HG03045 (cell line): ENCODE results near the gene VCAN.

Experiments used
- ATAC-seq: cut with Tn5 transposase; IDR thresholded peaks from one replicate; pipeline ENCODE4 v1.9.1; 2021; ENCODE audit warnings: mild to moderate bottlenecking, moderate library complexity; ENCODE audit not compliant: unreplicated experiment

The VCAN gene

GRCh38 chr5:83559118-83559785, 87.7 kb downstream of the VCAN start:
- no peak for ATAC-seq

DNA sequence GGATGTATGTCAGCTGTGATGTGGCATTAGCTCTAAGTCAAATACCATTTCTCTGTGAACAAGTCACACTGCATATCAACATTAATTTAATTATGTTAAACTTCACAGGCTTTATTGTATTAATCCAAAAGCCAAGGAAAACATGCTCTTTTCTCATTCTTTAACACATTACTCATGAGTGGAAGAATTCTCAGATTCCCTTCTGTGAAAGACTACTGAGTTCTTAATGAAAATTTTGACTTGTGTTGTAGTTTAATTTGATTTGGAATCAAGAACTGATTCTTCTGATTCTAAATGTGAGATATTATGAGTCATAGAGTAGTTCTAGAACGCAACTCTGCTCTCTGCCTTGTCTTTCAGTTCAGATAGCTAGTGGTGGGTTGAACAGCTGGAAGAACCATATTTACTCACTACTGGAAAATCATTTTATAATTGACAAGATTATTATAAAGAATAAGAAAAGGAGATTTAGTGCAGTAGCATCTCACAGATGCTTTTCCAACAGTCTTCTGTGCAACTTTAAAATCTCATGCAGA, 90.6 kb downstream of the VCAN start:
- no peak for ATAC-seq

- no peak for ATAC-seq
Observed at GRCh38 chr5:83562791-83563557, 91.4 kb downstream of the VCAN start.

- ATAC-seq = no peak
Observed at GRCh38 chr5:83563631-83564030, 92.1 kb downstream of the VCAN start.

DNA sequence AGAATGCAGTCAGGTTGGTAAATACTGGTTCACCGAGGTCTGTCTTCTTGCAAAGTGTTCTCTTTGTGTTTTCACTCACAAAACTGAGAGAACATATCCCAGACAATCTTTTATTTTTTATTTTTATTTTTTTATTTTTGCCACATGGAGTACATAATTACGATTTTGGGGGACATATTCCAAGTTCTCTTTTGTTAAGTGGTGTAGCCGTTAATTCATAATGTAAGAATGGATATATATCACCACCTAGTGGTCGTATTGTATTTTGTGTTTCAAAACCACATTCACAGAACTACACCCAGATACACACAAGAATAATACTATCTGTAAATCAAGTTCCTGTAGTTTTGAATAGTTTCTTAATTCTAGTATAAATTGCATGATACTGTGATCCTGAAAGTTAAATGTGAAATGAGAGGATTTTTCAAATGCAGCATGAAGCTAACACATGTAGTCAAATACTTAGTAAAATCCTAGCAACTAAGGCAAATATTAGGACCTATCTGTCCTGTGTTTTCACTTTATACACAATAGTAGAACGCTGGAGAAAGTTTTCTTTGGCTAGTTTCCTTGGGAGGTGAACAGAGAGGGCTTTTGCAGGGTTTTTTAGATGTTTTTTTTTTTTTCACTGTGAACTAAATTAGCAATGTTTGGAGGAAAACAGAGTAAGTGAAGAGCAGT, 92.7 kb downstream of the VCAN start:
- ATAC-seq = no peak

DNA sequence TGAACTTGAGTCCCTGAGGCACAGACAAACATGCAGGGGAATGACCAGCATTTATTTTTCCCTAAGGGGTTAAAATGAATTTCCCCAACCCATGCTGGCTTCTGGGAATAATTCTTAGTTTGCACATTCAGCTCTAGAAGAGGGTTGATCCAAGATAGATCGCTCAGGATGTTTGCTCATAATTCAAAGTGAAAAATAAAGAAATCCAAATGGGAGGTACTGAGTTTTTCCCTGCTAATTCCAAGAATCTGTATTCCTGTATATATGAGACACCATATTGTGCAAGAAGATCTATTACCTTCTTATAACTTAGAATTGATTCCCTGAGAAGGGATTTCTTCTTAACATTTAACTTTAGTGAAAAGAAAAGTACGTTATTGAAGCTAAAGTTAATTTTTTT, 96.2 kb downstream of the VCAN start:
- no peak for ATAC-seq

DNA sequence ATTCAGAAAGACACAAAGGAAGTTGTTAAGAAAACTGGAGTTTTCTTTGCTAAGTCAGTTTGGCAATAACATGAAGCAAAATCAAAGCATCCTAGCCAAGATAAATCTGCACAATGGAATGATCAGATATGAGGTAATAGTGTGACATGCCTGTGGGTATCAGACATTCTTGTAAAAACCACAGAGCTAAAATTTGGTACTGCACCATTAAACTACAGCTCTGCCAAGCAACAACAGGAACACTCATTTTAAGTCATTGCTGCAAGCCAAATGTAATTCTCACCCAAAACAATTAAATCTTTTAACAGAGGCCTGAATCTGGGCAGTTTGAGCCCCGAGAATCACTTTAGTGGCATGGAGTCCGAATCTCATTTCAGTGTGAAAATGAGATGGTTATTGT, 96.6 kb downstream of the VCAN start:
- ATAC-seq = no peak

DNA sequence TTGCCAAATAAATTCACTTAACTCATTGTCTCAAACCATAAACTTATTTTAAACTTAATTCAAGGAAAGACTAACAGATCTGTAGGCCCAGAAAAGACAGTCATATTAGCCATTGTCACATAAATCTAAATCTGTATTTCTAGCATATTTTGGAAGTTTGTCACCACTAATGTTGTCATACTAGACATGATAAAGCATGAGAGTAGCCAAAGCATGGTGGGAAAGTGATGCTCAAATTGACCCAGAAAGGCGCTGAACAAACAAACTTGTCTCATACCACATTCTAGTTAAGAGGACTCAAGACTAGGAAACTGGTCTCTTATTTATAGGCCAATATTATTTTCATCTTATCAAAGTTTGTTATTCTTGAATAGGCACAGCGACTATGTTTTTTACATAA, 99.4 kb downstream of the VCAN start:
- ATAC-seq = no peak

DNA sequence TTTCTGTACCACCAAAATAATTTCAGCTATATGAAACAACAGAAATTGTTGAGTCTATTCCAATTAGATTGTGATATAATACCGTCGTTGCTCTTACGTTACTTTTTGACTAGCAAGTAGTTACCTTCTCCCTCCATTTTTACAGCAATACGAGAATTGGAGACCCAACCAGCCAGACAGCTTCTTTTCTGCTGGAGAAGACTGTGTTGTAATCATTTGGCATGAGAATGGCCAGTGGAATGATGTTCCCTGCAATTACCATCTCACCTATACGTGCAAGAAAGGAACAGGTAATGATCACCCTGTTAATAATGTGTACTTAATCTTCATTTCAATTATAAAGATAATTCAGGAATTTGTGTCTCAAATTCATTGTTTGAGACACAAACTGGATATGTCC, 100.7 kb downstream of the VCAN start:
- no peak for ATAC-seq

DNA sequence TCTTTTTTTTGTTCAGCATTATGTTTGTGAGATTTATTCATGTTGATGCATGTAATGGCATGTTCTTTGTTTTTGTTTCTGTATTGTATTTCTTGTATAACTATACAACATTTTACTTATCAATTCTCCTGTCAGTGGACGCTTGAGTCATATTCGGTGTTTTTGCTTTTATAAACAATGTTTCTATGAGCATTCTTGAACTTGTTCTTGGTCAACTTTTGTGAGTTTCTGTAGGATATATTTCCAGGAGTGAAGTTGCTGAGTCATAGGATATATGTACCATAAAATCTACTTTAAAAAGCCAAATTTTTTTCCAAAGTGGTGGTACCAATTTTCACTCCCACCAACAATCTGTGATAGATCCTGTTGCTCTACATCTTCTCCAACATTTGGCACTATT, 104.8 kb downstream of the VCAN start:
- ATAC-seq = no peak

DNA sequence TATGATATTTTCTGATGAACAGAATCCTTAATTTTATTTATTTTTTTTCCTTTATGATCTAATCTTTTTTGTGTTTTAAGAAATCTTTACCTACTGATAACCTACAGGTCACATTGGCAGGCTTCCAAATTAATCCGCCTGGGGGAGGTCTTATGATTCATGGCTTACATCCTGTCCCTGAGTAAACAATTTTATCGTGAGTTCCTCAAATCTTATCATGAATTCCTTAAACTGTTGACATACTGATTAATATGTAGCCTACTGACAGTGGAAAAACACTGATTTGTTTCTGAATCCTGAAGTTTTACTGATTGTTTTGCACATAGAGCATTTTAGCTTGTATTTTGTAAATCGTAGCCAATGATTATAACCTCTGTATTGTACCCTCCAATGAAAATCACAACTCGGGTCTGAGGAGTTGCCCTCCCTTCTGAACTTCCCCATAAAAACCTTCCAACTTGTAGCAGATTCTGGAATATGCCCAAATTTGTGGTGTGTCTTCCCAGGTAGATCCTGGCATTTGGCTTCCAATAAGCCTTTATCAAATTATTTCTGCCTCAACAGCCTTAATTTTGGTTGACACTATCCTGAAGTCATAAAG, 105.6 kb downstream of the VCAN start:
- ATAC-seq = no peak

GRCh38 chr5:83583859-83584258, 112.3 kb downstream of the VCAN start:
- ATAC-seq = no peak

DNA sequence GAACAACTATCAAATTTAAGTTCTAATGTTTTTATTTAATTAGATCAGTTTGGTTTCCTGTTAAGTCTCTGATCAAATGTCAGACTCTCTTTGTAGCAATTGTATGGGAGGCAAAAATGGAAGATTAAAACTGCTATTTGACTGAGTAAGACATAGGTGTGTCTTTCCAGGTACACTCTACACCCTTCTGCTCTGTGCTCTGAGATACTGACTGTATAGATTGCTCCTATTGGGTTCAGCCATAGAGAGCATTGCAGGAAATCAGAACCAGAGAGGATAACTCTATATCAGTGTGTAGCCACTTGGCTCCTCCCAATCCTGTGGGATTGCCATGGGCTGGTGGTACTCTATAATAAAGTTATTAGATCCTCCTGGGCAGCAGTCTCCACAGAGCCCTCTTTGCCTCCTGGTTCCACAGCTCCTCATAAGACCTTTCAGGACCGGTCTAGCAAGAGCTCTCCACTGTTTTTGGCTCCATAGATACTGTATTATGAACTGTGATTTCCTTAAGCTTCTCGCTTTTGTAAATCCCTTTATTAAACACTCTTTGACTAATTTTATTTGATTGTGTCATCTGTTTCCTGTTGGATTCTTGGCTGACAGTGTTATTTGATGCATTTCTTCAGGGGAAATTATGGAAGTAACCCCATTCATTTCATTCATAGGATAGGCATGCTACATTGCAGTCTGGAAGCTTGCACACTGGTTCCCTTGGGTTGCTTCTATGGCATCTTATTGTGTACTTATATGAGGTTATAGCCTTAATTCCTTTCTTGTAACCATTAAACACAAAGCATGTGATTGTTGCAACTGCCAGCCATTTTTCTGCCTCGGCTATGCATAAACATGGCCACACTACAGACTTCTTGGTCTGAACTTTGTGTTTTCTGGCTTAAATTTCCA, 115.6 kb downstream of the VCAN start:
- ATAC-seq = no peak

- ATAC-seq = no peak
Observed at GRCh38 chr5:83589786-83590185, 118.2 kb downstream of the VCAN start.

DNA sequence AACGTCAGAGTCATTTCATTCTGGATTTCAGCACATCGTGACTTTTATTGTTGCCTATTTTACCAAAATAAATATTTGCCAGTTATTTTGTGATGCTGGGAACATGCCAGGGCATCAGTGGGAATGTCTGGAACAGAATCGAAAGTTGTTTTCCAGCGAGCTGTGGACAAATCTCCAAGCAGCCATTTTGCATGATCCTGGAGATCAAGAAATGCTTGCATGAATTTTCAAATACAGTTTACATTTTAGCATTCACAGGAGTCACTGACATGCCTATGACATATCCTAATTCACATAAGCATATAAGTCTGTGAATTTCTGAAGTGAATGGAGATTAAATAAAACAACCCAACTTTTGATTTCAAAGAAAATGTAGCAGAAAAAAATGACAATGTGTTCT, 119.4 kb downstream of the VCAN start:
- ATAC-seq = no peak

DNA sequence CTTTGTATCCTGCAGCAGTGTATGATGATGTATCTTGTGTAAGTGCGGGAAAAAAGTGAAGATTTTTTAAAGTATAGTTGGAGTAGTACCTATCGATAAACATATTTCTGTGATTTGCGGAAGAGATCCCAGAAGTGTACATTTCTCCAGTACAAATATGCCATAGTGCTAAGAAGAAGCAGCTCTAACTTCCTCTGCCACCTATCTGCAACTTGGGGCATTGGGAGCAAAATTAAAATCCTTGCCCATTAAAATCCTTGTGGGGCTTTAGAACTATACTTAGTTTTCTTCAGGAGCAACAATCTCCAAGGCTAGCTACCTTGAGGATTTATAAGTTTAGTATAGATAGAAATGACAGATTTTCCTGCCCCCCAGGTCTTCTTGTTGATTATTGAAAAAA, 123.7 kb downstream of the VCAN start:
- ATAC-seq = no peak

GRCh38 chr5:83608122-83608521, 136.6 kb downstream of the VCAN start:
- no peak for ATAC-seq

GRCh38 chr5:83614841-83615240, 143.3 kb downstream of the VCAN start:
- no peak for ATAC-seq

GRCh38 chr5:83628360-83628759, 156.8 kb downstream of the VCAN start:
- ATAC-seq = no peak
